ENCODE results near the gene TLDC2. TPM values are rescaled to one million over a fixed set of nuclear protein-coding genes. Genes with fewer than 3 reads are reported as not detected.
"Not testable (repeated sequence)": the region's sequence is repeated elsewhere in the genome, so short reads cannot be mapped to it uniquely, and the experiment has no call there.

TLDC2 gene
- total RNA-seq, 1 donor from 2014 or later = not detected

- intact Hi-C loops (cut with micrococcal nuclease) = no loop called here
- no peaks in the 10 kb centered on the region for H3K27me3 ChIP-seq (ENCODE audit: low read depth)
- TF ChIP-seq CTCF (IDR thresholded peaks at IDR 0.05; ENCODE audit: borderline replicate concordance) = no peak
- H3K4me1 ChIP-seq = peaks cover 95% of the 10 kb centered on the region
- peak overlapping the region; percentile 92 for H3K27ac ChIP-seq (replicated peaks)
- H3K9me3 ChIP-seq (replicated peaks) = no peaks in the 10 kb centered on the region
- H3K4me3 ChIP-seq = no peak overlapping the region
- no peak for DNase-seq
- H3K36me3 ChIP-seq = peaks cover 23% of the 10 kb centered on the region
Measured at GRCh38 chr20:36832791-36833190, 43.1 kb upstream of the TLDC2 start.

- no peak overlapping the region for H3K4me3 ChIP-seq
- TF ChIP-seq CTCF (IDR thresholded peaks at IDR 0.05; ENCODE audit: borderline replicate concordance) = no peak
- DNase-seq = no peak
- H3K4me1 ChIP-seq = peaks cover 88% of the 10 kb centered on the region
- H3K27me3 ChIP-seq (ENCODE audit: low read depth) = no peaks in the 10 kb centered on the region
- intact Hi-C loops (cut with micrococcal nuclease) = no loop called here
- no peaks in the 10 kb centered on the region for H3K9me3 ChIP-seq (replicated peaks)
- H3K36me3 ChIP-seq = peaks cover 23% of the 10 kb centered on the region
- peak overlapping the region; percentile 92 for H3K27ac ChIP-seq (replicated peaks)
Measured at GRCh38 chr20:36833275-36834020, 42.5 kb upstream of the TLDC2 start.

- peak overlapping the region; percentile 48 for H3K4me3 ChIP-seq
- peak overlapping the region; percentile 92 for H3K27ac ChIP-seq (replicated peaks)
- no peak for DNase-seq
- peaks cover 27% of the 10 kb centered on the region for H3K36me3 ChIP-seq
- H3K4me1 ChIP-seq = peaks cover 76% of the 10 kb centered on the region
- H3K27me3 ChIP-seq (ENCODE audit: low read depth) = no peaks in the 10 kb centered on the region
- H3K9me3 ChIP-seq (replicated peaks) = no peaks in the 10 kb centered on the region
- intact Hi-C loops (cut with micrococcal nuclease) = no loop called here
- TF ChIP-seq CTCF (IDR thresholded peaks at IDR 0.05; ENCODE audit: borderline replicate concordance) = no peak
Measured at GRCh38 chr20:36835025-36835424, 40.9 kb upstream of the TLDC2 start.

- Histone ChIP-seq H3K36me3 (peaks cover 27% of the 10 kb centered on the region), H3K9me3 (replicated peaks) (no peaks in the 10 kb centered on the region), H3K4me3 (peak overlapping the region; percentile 48), H3K27me3 (ENCODE audit: low read depth) (no peaks in the 10 kb centered on the region), H3K27ac (replicated peaks) (peak overlapping the region; percentile 92), H3K4me1 (peaks cover 70% of the 10 kb centered on the region)
- intact Hi-C loops (cut with micrococcal nuclease) = no loop called here
- no peak for TF ChIP-seq CTCF (IDR thresholded peaks at IDR 0.05; ENCODE audit: borderline replicate concordance)
- peak; percentile 94 for DNase-seq
Measured at GRCh38 chr20:36835453-36836198, 40.3 kb upstream of the TLDC2 start.

- TF ChIP-seq CTCF (IDR thresholded peaks at IDR 0.05; ENCODE audit: borderline replicate concordance) = peak; percentile 44
- intact Hi-C loops (cut with micrococcal nuclease) = no loop called here
- Histone ChIP-seq H3K27me3 (ENCODE audit: low read depth) (no peaks in the 10 kb centered on the region), H3K36me3 (peaks cover 27% of the 10 kb centered on the region), H3K4me1 (peaks cover 59% of the 10 kb centered on the region), H3K9me3 (replicated peaks) (no peaks in the 10 kb centered on the region), H3K27ac (replicated peaks) (peak overlapping the region; percentile 92), H3K4me3 (no peak overlapping the region)
- no peak for DNase-seq
Measured at GRCh38 chr20:36836591-36837269, 39.2 kb upstream of the TLDC2 start.

GRCh38 chr20:36838376-36838775, 37.6 kb upstream of the TLDC2 start:
- H3K4me3 ChIP-seq; intact Hi-C loops (cut with micrococcal nuclease); DNase-seq; H3K27me3 ChIP-seq (ENCODE audit: low read depth); H3K9me3 ChIP-seq (replicated peaks); H3K27ac ChIP-seq (replicated peaks): not testable (repeated sequence)
- Histone ChIP-seq H3K4me1 (peaks cover 57% of the 10 kb centered on the region), H3K36me3 (peaks cover 27% of the 10 kb centered on the region)

Measured in left ventricle myocardium inferior (tissue), 1 donor.